ENCODE data around the gene ZNF710. TPM values are rescaled to one million over a fixed set of nuclear protein-coding genes. Genes with fewer than 3 reads are reported as not detected.

Gene ZNF710
- total RNA-seq, 1 donor from 2014 or later = 69.3 TPM

DNA sequence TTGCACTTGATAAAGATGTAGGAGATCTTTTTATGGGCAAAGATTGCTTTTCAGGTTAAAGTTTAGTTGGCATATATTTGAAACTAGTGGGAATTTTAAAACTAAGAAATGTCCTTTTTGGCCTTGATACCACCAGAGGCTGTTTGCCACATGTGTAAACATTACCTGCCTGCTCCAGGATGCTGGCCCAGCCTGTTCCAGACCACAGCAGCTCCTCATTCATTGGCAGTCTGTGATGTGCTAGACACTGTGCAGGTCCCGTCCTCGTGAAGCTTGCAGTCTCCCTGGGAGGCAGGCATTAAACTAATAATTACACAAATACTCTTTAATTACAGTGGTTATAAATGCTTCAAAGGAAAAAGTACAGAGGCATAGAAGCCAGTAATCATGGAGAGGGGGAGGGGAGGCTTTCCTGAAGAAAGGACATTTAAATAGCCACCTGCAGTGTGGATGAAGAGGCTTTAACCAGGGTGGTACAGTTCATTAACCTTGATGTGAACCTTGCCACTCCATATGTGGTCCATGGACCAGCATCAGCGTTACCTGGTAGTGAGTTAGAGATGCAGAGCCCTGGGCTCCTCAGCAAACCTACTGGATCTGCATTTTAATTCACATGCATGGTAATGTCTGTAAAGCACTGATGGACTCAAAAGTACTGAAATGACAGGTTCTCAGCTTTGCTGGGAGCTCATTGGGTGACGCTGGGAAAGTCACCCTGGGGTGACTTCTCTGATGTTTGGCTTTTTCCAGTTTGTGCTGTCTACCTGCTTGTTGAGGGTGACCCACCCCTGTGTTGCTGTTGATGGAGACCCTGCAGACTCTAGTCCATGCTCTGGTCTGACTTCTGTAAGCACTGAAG, 5.3 kb downstream of the ZNF710 start:
- DNase-seq (ENCODE audit: low spot score, unreplicated experiment) = no peak
- Mint-ChIP-seq H3K4me3 (ENCODE audit: low read depth) (peak overlapping the region; percentile 29), H3K9me3 (ENCODE audit: low read depth) (peaks cover 3% of the 10 kb centered on the region), H3K27ac (peak overlapping the region; percentile 60), H3K36me3 (ENCODE audit: insufficient read depth) (peaks cover 16% of the 10 kb centered on the region), H3K27me3 (no peaks in the 10 kb centered on the region), H3K4me1 (ENCODE audit: low read depth) (peaks cover 38% of the 10 kb centered on the region)
- TF ChIP-seq, protein P1, sequence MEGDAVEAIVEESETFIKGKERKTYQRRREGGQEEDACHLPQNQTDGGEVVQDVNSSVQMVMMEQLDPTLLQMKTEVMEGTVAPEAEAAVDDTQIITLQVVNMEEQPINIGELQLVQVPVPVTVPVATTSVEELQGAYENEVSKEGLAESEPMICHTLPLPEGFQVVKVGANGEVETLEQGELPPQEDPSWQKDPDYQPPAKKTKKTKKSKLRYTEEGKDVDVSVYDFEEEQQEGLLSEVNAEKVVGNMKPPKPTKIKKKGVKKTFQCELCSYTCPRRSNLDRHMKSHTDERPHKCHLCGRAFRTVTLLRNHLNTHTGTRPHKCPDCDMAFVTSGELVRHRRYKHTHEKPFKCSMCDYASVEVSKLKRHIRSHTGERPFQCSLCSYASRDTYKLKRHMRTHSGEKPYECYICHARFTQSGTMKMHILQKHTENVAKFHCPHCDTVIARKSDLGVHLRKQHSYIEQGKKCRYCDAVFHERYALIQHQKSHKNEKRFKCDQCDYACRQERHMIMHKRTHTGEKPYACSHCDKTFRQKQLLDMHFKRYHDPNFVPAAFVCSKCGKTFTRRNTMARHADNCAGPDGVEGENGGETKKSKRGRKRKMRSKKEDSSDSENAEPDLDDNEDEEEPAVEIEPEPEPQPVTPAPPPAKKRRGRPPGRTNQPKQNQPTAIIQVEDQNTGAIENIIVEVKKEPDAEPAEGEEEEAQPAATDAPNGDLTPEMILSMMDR (IDR thresholded peaks at IDR 0.05; ENCODE audit: unreplicated experiment) = no peak

DNA sequence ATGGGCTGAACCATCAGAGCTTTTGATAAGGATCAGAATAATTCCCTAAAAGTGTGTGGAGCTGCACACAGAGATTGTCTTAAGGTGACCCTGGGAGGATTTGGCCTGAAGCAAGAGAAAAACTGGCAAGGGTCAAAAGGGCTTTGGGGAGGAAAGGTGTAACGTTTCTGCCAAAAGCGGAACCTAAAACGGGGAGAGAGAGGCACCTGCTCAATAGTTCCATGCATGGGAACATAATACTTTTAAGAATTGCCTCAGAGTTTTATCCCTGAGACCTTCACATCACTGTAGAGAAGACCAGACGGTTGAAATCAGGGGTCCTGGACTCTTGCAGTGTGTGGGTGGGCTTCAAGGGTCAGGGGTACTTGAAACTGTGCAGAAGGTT, 5.9 kb downstream of the ZNF710 start:
- TF ChIP-seq, protein P1 (IDR thresholded peaks at IDR 0.05; ENCODE audit: unreplicated experiment) = no peak
- no peak overlapping the region for H3K4me3 Mint-ChIP-seq (ENCODE audit: low read depth)
- no peak for DNase-seq (ENCODE audit: low spot score, unreplicated experiment)
- H3K4me1 Mint-ChIP-seq (ENCODE audit: low read depth) = peaks cover 38% of the 10 kb centered on the region
- no peaks in the 10 kb centered on the region for H3K27me3 Mint-ChIP-seq
- peaks cover 6% of the 10 kb centered on the region for H3K9me3 Mint-ChIP-seq (ENCODE audit: low read depth)
- no peak overlapping the region for H3K27ac Mint-ChIP-seq
- peaks cover 22% of the 10 kb centered on the region for H3K36me3 Mint-ChIP-seq (ENCODE audit: insufficient read depth)

DNA sequence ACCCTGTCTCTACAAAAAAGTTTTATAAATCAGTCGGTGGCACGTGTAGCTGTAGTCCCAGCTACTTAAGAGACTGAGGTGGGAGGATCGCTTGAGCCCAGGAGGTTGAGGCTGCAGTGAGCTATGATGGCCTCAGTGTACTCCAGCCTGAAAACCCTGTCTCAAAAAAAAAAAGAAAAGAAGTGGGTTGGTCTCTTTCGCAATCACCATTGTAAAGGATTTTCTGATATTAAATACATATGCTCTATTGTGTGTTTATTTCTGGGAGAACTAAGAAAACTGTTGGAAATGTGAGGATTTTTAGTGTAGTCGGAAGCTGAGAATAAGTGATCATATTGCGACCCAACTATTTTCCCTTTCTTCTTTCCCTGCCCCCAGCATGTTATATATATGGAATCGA, 7.5 kb downstream of the ZNF710 start:
- DNase-seq (ENCODE audit: low spot score, unreplicated experiment) = no peak
- peaks cover 28% of the 10 kb centered on the region for H3K36me3 Mint-ChIP-seq (ENCODE audit: insufficient read depth)
- no peak overlapping the region for H3K27ac Mint-ChIP-seq
- H3K27me3 Mint-ChIP-seq = no peaks in the 10 kb centered on the region
- H3K4me1 Mint-ChIP-seq (ENCODE audit: low read depth) = peaks cover 29% of the 10 kb centered on the region
- peaks cover 6% of the 10 kb centered on the region for H3K9me3 Mint-ChIP-seq (ENCODE audit: low read depth)
- H3K4me3 Mint-ChIP-seq (ENCODE audit: low read depth) = no peak overlapping the region
- TF ChIP-seq, protein P1 (IDR thresholded peaks at IDR 0.05; ENCODE audit: unreplicated experiment) = no peak

DNA sequence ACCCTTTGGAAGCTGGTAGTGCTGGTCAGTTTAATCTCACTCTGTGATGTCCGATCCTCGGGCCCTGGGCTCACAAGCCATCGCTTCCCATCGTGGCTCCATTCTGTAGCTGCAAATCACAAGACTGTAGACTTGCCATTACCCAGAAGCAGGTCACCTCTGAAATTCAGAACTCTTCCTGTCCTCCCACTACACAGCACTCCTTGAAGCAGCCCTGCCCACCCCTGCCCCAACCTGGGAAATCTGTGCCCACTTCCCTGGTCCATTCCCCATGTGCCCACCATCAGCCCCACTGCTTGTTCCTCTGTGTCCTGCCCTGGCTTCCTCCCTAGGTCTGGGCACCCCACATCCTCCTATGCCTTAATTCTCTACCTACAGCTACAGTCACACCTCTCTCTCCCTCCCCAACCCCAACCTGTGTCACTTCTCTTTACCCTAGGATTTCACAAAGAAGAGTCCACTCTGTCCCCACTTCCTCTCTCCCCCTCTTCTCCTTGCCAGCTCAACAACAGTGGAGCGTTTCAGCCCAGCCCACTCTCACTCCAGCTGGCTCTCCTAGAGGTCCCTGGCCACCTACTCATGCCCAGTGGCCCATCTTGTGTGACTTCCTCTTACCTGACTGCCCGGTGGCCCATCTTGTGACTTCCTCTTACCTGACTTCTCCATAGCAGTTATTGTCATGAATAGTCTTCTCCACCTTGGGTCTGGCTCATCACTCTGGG, 8.3 kb downstream of the ZNF710 start:
- H3K4me3 Mint-ChIP-seq (ENCODE audit: low read depth) = no peak overlapping the region
- peaks cover 6% of the 10 kb centered on the region for H3K9me3 Mint-ChIP-seq (ENCODE audit: low read depth)
- H3K27me3 Mint-ChIP-seq = no peaks in the 10 kb centered on the region
- peak overlapping the region; percentile 35 for H3K27ac Mint-ChIP-seq
- no peak for DNase-seq (ENCODE audit: low spot score, unreplicated experiment)
- TF ChIP-seq, protein P1 (IDR thresholded peaks at IDR 0.05; ENCODE audit: unreplicated experiment) = no peak
- peaks cover 21% of the 10 kb centered on the region for H3K4me1 Mint-ChIP-seq (ENCODE audit: low read depth)
- H3K36me3 Mint-ChIP-seq (ENCODE audit: insufficient read depth) = peaks cover 32% of the 10 kb centered on the region

DNA sequence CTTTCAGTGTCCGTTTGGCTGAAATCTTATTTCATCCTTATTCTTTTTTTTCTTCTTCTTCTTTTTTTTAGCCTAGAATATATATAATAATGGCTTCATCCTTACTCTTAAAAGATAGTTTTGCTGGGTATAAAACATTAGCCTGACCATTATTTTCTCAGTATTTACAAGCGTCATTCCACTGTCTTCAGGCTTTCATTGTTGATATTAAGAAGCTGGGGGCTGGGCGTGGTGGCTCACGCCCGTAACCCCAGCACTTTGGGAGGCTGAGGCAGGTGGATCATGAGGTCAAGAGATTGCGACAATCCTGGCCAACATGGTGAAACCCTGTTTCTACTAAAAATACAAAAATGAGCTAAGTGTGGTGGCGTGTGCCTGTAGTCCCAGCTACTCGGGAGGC, 10.6 kb downstream of the ZNF710 start:
- no peak overlapping the region for H3K4me3 Mint-ChIP-seq (ENCODE audit: low read depth)
- peaks cover 6% of the 10 kb centered on the region for H3K9me3 Mint-ChIP-seq (ENCODE audit: low read depth)
- peaks cover 30% of the 10 kb centered on the region for H3K36me3 Mint-ChIP-seq (ENCODE audit: insufficient read depth)
- H3K27ac Mint-ChIP-seq = no peak overlapping the region
- H3K4me1 Mint-ChIP-seq (ENCODE audit: low read depth) = peaks cover 3% of the 10 kb centered on the region
- DNase-seq (ENCODE audit: low spot score, unreplicated experiment) = no peak
- TF ChIP-seq, protein P1 (IDR thresholded peaks at IDR 0.05; ENCODE audit: unreplicated experiment) = no peak
- H3K27me3 Mint-ChIP-seq = no peaks in the 10 kb centered on the region
